ENCODE data around the gene PRKG1. TPM values are rescaled to one million over a fixed set of nuclear protein-coding genes. Genes with fewer than 3 reads are reported as not detected.

PRKG1 gene
- total and polyA plus RNA-seq, 7 donors, result 4.5 to 49.0 (median 31.7) TPM

- no peak for DNase-seq
- TF ChIP-seq CTCF (IDR thresholded peaks at IDR 0.05), result no peak
- no peak for ATAC-seq
- 89 to 92% (median 91%) methylated on average over 2 of the region's 2 CpGs for WGBS, 3 donors
- Histone ChIP-seq H3K36me3 (ENCODE audit: insufficient read depth in 1 of 2, low read depth in 1 of 2) (no peaks in the 10 kb centered on the region), H3K4me1 (no peaks in the 10 kb centered on the region), H3K4me3 (no peak overlapping the region), H3K27ac (no peak overlapping the region), H3K27me3 (ENCODE audit: insufficient read depth in 3 of 3, low read length in 2 of 3) (no peaks in the 10 kb centered on the region), H3K9me3 (no peaks in the 10 kb centered on the region)
- intact Hi-C loops (cut with DNase I), result no loop called here
Measured at GRCh38 chr10:51590818-51591217, 516.5 kb downstream of the PRKG1 start.

GRCh38 chr10:51596695-51597094 lies 522.4 kb downstream of the PRKG1 start:
- DNase-seq (no peak), ATAC-seq (no peak)
- 94 to 95% (median 95%) methylated on average over 3 of the region's 3 CpGs for WGBS, 3 donors
- no peaks in the 10 kb centered on the region for H3K9me3 ChIP-seq
- no peak for TF ChIP-seq CTCF (IDR thresholded peaks at IDR 0.05)
- H3K36me3 ChIP-seq (ENCODE audit: insufficient read depth in 1 of 2, low read depth in 1 of 2), result no peaks in the 10 kb centered on the region
- H3K27ac ChIP-seq, result no peak overlapping the region
- no peaks in the 10 kb centered on the region for H3K4me1 ChIP-seq
- no peak overlapping the region for H3K4me3 ChIP-seq
- no peaks in the 10 kb centered on the region for H3K27me3 ChIP-seq (ENCODE audit: insufficient read depth in 3 of 3, low read length in 2 of 3)
- intact Hi-C loops (cut with DNase I), result no loop called here

- Histone ChIP-seq H3K4me1 (no peaks in the 10 kb centered on the region), H3K27ac (no peak overlapping the region), H3K9me3 (no peaks in the 10 kb centered on the region), H3K36me3 (ENCODE audit: insufficient read depth in 1 of 2, low read depth in 1 of 2) (no peaks in the 10 kb centered on the region), H3K27me3 (ENCODE audit: insufficient read depth in 3 of 3, low read length in 2 of 3) (no peaks in the 10 kb centered on the region), H3K4me3 (no peak overlapping the region)
- DNase-seq (no peak), ATAC-seq (no peak)
- 78 to 89% (median 82%) methylated on average over 1 of the region's 1 CpG for WGBS, 3 donors
- intact Hi-C loops (cut with DNase I), result no loop called here
- TF ChIP-seq CTCF (IDR thresholded peaks at IDR 0.05), result no peak
Measured at GRCh38 chr10:51599647-51600046, 525.4 kb downstream of the PRKG1 start.

- Histone ChIP-seq H3K4me1 (no peaks in the 10 kb centered on the region), H3K27ac (no peak overlapping the region), H3K27me3 (ENCODE audit: insufficient read depth in 3 of 3, low read length in 2 of 3) (no peaks in the 10 kb centered on the region), H3K4me3 (no peak overlapping the region), H3K36me3 (ENCODE audit: insufficient read depth in 1 of 2, low read depth in 1 of 2) (no peaks in the 10 kb centered on the region), H3K9me3 (no peaks in the 10 kb centered on the region)
- no peak for DNase-seq
- no peak for TF ChIP-seq CTCF (IDR thresholded peaks at IDR 0.05)
- intact Hi-C loops (cut with DNase I), result no loop called here
- ATAC-seq, result no peak
- 82 to 91% (median 83%) methylated on average over 5 of the region's 5 CpGs for WGBS, 3 donors
Measured at GRCh38 chr10:51602326-51602725, 528.0 kb downstream of the PRKG1 start.

- no peak for TF ChIP-seq CTCF (IDR thresholded peaks at IDR 0.05)
- H3K27ac ChIP-seq, result no peak overlapping the region
- DNase-seq (peak in 1 of 2 donors; percentile 48), ATAC-seq (peak in 1 of 4 donors; percentile 26)
- H3K36me3 ChIP-seq (ENCODE audit: insufficient read depth in 1 of 2, low read depth in 1 of 2), result no peaks in the 10 kb centered on the region
- H3K4me3 ChIP-seq, result no peak overlapping the region
- intact Hi-C loops (cut with DNase I), result no loop called here
- H3K27me3 ChIP-seq (ENCODE audit: insufficient read depth in 3 of 3, low read length in 2 of 3), result no peaks in the 10 kb centered on the region
- WGBS, 3 donors, result 55 to 65% (median 57%) methylated on average over 5 of the region's 5 CpGs
- no peaks in the 10 kb centered on the region for H3K4me1 ChIP-seq
- H3K9me3 ChIP-seq, result no peaks in the 10 kb centered on the region
Measured at GRCh38 chr10:51604579-51604978, 530.3 kb downstream of the PRKG1 start.
